Germinal center (tissue), 1 donor: Measurements from ENCODE around the gene PADI6.
A peak's percentile ranks its signal among the peaks of the same experiment; 100 is the strongest.

Experiments used
- DNase-seq: peaks from one replicate; pipeline ENCODE4 v3.0.0; 2012; ENCODE audit warnings: mixed read lengths, low spot score

Gene PADI6

GRCh38 chr1:17356387-17357026 lies 15.5 kb upstream of the PADI6 start:
- no peak for DNase-seq

GRCh38 chr1:17358557-17358956 lies 13.4 kb upstream of the PADI6 start:
- DNase-seq: no peak

- DNase-seq: no peak
These were observed 13.0 kb upstream of the PADI6 start for GRCh38 chr1:17359031-17359430.

- no peak for DNase-seq
These were observed 12.2 kb upstream of the PADI6 start for GRCh38 chr1:17359808-17360207.

GRCh38 chr1:17360272-17360956 lies 11.6 kb upstream of the PADI6 start:
- DNase-seq: no peak

- DNase-seq: no peak
These were observed 10.3 kb upstream of the PADI6 start for GRCh38 chr1:17361687-17362086.

- no peak for DNase-seq
These were observed 8.6 kb upstream of the PADI6 start for GRCh38 chr1:17363351-17363750.

- no peak for DNase-seq
These were observed 8.2 kb upstream of the PADI6 start for GRCh38 chr1:17363771-17364170.

- DNase-seq: no peak
These were observed 6.7 kb upstream of the PADI6 start for GRCh38 chr1:17365293-17365692.

GRCh38 chr1:17369466-17369865 lies 2.5 kb upstream of the PADI6 start:
- no peak for DNase-seq

GRCh38 chr1:17370618-17371017 lies 1.4 kb upstream of the PADI6 start:
- peak; percentile 28 for DNase-seq

GRCh38 chr1:17372955-17373354 lies 959 bp downstream of the PADI6 start:
- DNase-seq: no peak

- no peak for DNase-seq
These were observed 3.7 kb downstream of the PADI6 start for GRCh38 chr1:17375651-17376050.

GRCh38 chr1:17377325-17377953 lies 5.4 kb downstream of the PADI6 start:
- DNase-seq: no peak

- no peak for DNase-seq
These were observed 9.2 kb downstream of the PADI6 start for GRCh38 chr1:17381161-17381560.

GRCh38 chr1:17392199-17392740 lies 20.3 kb downstream of the PADI6 start:
- DNase-seq: no peak

- DNase-seq: no peak
These were observed 21.2 kb downstream of the PADI6 start for GRCh38 chr1:17393230-17393629.

- DNase-seq: no peak
These were observed 26.1 kb downstream of the PADI6 start for GRCh38 chr1:17397910-17398695.

- no peak for DNase-seq
These were observed 28.8 kb downstream of the PADI6 start for GRCh38 chr1:17400725-17401341.

GRCh38 chr1:17401841-17402240 lies 29.8 kb downstream of the PADI6 start:
- DNase-seq: no peak

- no peak for DNase-seq
These were observed 31.1 kb downstream of the PADI6 start for GRCh38 chr1:17403081-17403480.
